HL-60 (cell line): ENCODE measurements around the gene DLX1.

Experiments
- DNase-seq, 2 experiments: peaks; one replicate each; pipeline ENCODE4 v3.0.0-alpha.2; 2010 to 2020; ENCODE audit warnings: low read depth in 1 of 2, low spot score in 1 of 2
- H3K27ac ChIP-seq: fragments of 250-450 bp; sonication (Bioruptor Pico); replicated peaks from 2 replicates; pipeline ENCODE4 v1.5.1; 2020; ENCODE audit warnings: mild to moderate bottlenecking, moderate library complexity
- H3K27me3 ChIP-seq: fragments of 250-450 bp; sonication (Bioruptor Pico); 2 replicates; pipeline ENCODE4 v1.5.1; 2021; ENCODE audit warnings: mild to moderate bottlenecking, moderate library complexity; ENCODE audit not compliant: insufficient read depth, poor library complexity, severe bottlenecking
- H3K4me3 ChIP-seq: replicated peaks from 2 replicates; pipeline ENCODE4 v1.5.1; 2011; ENCODE audit warnings: mild to moderate bottlenecking, control low read depth, low read length; ENCODE audit not compliant: insufficient read depth
- CTCF ChIP-seq: IDR thresholded peaks from one replicate; pipeline ENCODE4 v1.5.1; 2011; ENCODE audit warnings: low read length, control low read depth, inconsistent platforms; ENCODE audit not compliant: insufficient read depth
- GABPA ChIP-seq: IDR thresholded peaks from 2 replicates; pipeline ENCODE4 v1.6.1; 2012; ENCODE audit warnings: low read depth
- POLR2AphosphoS5 ChIP-seq: IDR thresholded peaks from 2 replicates; pipeline ENCODE4 v1.6.1; 2012; ENCODE audit warnings: low read depth
- REST ChIP-seq: IDR thresholded peaks from 2 replicates; pipeline ENCODE4 v1.6.1; 2012; ENCODE audit warnings: low read depth; ENCODE audit not compliant: insufficient replicate concordance
- SPI1 ChIP-seq: IDR thresholded peaks from 2 replicates; pipeline ENCODE4 v1.6.1; 2012; ENCODE audit warnings: low read depth, mild to moderate bottlenecking, borderline replicate concordance

Gene DLX1

GRCh38 chr2:172120118-172120517, 34.8 kb downstream of the DLX1 start:
- TF ChIP-seq CTCF (no peak), SPI1 (no peak), REST (no peak), POLR2AphosphoS5 (no peak)
- Histone ChIP-seq H3K4me3 (no peak overlapping the region), H3K27ac (no peak overlapping the region)

GRCh38 chr2:172128484-172128883, 43.2 kb downstream of the DLX1 start:
- DNase-seq: no peak
- H3K4me3 ChIP-seq: no peak overlapping the region
- H3K27me3 ChIP-seq: no peaks in the 10 kb centered on the region
- TF ChIP-seq REST (no peak), POLR2AphosphoS5 (no peak), SPI1 (no peak), CTCF (no peak), GABPA (no peak)
- H3K27ac ChIP-seq: no peak overlapping the region

More at GRCh38 chr2:172120118-172120517, 34.8 kb downstream of the DLX1 start:
- H3K27me3 ChIP-seq: peaks cover 2% of the 10 kb centered on the region
- no peak for DNase-seq

GRCh38 chr2:172129404-172129803, 44.1 kb downstream of the DLX1 start:
- no peak overlapping the region for H3K27ac ChIP-seq
- TF ChIP-seq SPI1: no peak
- no peak for TF ChIP-seq CTCF
- TF ChIP-seq POLR2AphosphoS5: no peak
- TF ChIP-seq GABPA: no peak
- no peak for TF ChIP-seq REST
- H3K27me3 ChIP-seq: no peaks in the 10 kb centered on the region
- H3K4me3 ChIP-seq: no peak overlapping the region
- no peak for DNase-seq
